GM18951 (cell line): Measurements from ENCODE around the gene DCAF6.

ENCODE experiments used
- POLR2A ChIP-seq: IDR thresholded peaks from 4 replicates; pipeline ENCODE4 v1.6.1; 2011; ENCODE audit warnings: mild to moderate bottlenecking; ENCODE audit not compliant: insufficient read length, insufficient read depth; ENCODE audit errors: extremely low read depth
- in situ Hi-C: fragments of 300-500 bp; cut with MboI; formaldehyde crosslinking; loops from one replicate; pipeline ENCODE4 v1.12.0; 2022; ENCODE audit warnings: low sequenced_read_pairs, mixed read lengths, inconsistent platforms; ENCODE audit not compliant: unreplicated experiment

The DCAF6 gene

GRCh38 chr1:167929725-167930124 lies 6.8 kb upstream of the DCAF6 start:
- TF ChIP-seq POLR2A, result no peak
- in situ Hi-C loops, result no loop called here

- no peak for TF ChIP-seq POLR2A
- in situ Hi-C loops, result no loop called here
Measured at GRCh38 chr1:167933788-167934187, 2.7 kb upstream of the DCAF6 start.

GRCh38 chr1:167934426-167935215 lies 1.9 kb upstream of the DCAF6 start:
- in situ Hi-C loops, result no loop called here
- no peak for TF ChIP-seq POLR2A

GRCh38 chr1:167935216-167936067 lies 1.0 kb upstream of the DCAF6 start:
- peak; percentile 84 for TF ChIP-seq POLR2A
- in situ Hi-C loops, result no loop called here

GRCh38 chr1:167936930-167937708 lies 636 bp downstream of the DCAF6 start, which contains the start of gene MPC2:
TSS of gene MPC2 (minus strand) at chr1:167937072. CDS start at chr1:167935841, 1,231 bp downstream.
- in situ Hi-C loops, result no loop called here
- TF ChIP-seq POLR2A, result peak; percentile 43

- TF ChIP-seq POLR2A, result no peak
- in situ Hi-C loops, result no loop called here
Measured at GRCh38 chr1:167937709-167938010, 1.2 kb downstream of the DCAF6 start.

GRCh38 chr1:167938080-167938636 lies 1.7 kb downstream of the DCAF6 start:
- TF ChIP-seq POLR2A, result no peak
- in situ Hi-C loops, result no loop called here

GRCh38 chr1:167940264-167940663 lies 3.8 kb downstream of the DCAF6 start:
- in situ Hi-C loops, result no loop called here
- no peak for TF ChIP-seq POLR2A

GRCh38 chr1:167943541-167943940 lies 7.1 kb downstream of the DCAF6 start:
- in situ Hi-C loops, result no loop called here
- no peak for TF ChIP-seq POLR2A

- in situ Hi-C loops, result no loop called here
- no peak for TF ChIP-seq POLR2A
Measured at GRCh38 chr1:167947733-167948132, 11.2 kb downstream of the DCAF6 start.

GRCh38 chr1:167949785-167950184 lies 13.3 kb downstream of the DCAF6 start:
- in situ Hi-C loops, result no loop called here
- TF ChIP-seq POLR2A, result no peak

GRCh38 chr1:167950569-167950968 lies 14.1 kb downstream of the DCAF6 start:
- no peak for TF ChIP-seq POLR2A
- in situ Hi-C loops, result no loop called here

GRCh38 chr1:167955915-167956314 lies 19.4 kb downstream of the DCAF6 start:
- in situ Hi-C loops, result no loop called here
- no peak for TF ChIP-seq POLR2A
